Stimulated activated CD4-positive, alpha-beta T cell treated with anti-CD3 and anti-CD28 coated beads, Interleukin-4, amount 100 ng/mL, for 24 hours (primary cell): Measurements from ENCODE around the gene ZRANB3.
"Not testable (repeated sequence)": the region's sequence is repeated elsewhere in the genome, so short reads cannot be mapped to it uniquely, and the experiment has no call there.

Experiments
- DNase-seq: peaks from one replicate; pipeline ENCODE4 v3.0.0-alpha.2; 2020

The ZRANB3 gene

DNA sequence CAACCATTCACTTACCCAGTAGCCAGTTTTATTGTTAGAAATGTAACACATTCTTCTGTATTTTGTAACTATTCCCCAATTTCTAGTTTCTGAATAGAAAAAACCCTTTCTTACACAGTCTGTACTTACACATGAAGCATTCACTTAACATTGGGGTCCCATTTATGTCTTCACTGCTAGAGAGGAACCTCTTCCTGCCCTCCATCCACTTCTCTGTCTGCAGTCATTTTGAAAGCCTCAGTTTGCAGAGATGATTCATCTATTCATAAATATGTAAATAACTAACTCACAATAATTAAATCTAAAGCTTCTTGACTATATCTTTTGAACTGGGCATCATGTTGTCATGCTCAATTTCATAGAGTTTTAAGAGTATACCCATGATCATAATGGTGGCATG is 55.9 kb downstream of the ZRANB3 start:
- no peak for DNase-seq

DNA sequence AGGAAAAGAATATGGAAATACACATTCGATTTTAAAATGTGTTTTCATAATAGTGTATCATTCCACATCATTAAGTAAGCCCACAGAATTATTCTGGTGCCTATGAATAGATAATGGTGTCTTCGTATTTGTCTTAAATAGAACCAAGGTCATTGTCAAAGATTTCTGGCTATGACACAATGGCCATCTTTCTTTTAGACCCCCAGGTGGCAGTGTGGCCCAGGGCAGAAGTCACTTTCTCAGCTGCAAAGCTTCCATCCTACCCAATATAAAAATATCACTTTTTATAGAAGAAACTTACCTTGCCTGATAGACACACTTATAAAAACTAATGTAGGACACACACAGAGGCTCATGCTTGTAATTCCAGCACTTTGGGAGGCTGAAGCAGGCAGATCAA is 57.5 kb downstream of the ZRANB3 start:
- no peak for DNase-seq

DNA sequence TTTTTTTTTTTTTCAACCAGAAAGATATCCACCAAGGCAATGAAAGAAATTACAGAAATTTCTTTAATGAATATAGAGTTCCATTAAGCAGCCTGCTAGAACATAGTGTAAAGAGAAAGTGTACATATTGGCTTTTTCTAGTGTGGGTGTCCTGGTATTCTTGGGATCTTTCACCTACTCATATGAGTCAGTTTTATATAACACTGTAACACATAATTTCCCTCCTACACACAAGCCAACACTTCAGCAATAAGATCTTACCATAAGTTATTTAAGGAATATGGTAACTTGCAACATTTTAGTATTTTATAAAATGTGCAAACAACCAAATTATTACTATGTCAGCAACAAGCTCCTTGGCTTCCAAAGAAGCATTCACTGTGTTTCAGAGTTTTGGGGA is 59.9 kb downstream of the ZRANB3 start:
- DNase-seq, result no peak

DNA sequence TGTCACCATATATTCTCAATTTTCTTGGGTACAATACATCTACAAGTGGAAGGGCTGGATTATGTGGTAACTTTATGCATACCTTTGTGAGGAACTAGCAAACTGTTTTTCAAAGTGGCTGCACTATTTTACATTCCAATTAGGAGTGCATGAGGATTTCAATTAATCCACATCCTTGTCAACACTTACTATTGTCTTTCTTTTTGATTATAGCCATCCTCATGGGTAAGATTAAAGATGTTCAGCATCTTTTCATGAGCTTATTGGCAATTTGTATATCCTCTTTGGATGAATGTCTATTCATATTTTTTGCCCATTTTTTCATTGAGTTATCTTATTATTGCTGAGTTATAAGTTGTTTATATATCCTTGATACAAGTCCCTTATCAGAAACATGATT is 73.7 kb downstream of the ZRANB3 start:
- DNase-seq, result no peak

DNA sequence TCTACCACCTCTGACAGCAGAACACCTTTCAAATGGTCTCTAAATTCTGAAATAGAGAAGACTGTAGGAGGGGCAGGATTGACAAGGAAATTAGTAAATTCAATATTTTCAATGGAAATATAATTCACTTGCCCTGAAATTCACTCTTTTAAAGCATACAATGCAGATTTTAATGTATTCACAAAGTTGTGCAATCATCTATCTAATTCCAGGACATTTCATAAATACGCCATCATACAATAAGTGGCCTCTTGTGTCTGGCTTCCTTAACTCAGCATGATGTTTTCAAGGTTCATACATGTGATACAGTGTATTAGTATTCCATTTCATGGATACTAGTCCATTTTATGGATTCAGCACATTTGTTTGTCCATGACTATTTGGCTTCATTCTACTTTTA is 74.2 kb downstream of the ZRANB3 start:
- no peak for DNase-seq

DNA sequence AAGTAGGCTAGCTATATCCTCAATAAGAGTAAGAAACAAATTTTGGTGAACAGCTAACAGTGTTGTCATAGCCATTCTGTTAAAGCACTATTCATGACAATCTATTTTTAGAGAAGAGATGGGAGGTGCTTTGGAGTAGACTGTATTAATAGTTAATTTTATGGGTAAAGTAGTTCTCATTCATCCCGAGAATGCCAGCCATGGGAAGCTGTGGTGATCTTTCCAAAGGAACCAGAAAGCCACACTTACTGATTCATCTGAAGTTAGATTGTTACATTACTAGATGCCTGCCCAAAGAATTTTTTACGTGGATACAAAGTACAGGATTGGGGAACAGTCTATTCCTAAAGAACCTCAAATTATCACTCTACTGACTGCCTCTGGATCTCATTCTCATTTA is 74.6 kb downstream of the ZRANB3 start:
- DNase-seq, result no peak

DNA sequence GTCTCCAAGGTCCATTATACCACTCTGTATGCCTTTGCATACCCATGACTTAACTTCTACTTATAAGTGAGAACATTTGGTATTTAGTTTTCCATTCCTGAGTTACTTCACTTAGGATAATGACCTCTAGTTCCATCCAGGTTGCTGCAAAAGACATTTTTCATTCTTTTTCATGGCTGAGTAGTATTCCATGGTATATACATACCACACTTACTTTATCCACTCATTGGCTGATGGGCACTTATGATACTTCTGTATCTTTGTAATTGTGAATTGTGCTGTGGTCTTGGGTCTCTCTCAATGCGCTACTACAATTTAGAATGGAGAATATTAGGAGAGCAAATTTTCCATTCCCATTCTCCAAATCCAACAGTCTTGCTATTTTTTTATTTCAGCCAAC is 76.4 kb downstream of the ZRANB3 start:
- DNase-seq, result no peak

DNA sequence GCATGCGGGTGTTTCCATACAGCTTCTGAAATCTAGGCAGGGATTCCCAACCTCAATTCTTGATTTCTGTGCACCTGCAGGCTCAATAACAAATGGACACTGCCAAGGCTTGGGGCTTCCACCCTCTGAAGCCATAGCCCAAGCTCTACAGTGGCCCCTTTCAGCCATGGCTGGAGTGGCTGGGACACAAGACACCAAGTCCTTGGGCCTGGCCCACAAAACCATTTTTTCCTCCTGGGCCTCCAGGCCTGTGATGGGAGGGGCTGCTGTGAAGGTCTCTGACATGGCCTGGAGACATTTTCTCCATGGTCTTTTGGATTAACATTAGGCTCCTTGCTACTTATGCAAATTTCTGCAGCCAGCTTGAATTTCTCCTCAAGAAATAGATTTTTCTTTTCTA is 78.0 kb downstream of the ZRANB3 start:
- DNase-seq, result not testable (repeated sequence)

DNA sequence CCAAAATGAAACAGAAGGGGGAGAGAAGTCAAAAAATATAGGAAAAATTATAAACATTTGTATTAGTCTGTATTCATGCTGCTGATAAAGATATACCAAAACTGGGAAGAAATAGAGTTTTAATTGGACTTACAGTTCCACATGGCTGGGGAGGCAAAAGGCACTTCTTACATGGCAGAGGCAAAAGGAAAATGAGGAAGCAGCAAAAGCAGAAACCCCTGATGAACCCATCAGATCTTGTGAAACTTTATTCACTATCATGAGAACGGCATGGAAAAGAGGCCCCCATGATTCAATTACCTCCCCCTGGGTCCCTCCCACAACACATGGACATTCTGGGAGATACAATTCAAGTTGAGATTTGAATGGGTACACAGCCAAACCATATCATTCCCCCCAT is 79.1 kb downstream of the ZRANB3 start:
- no peak for DNase-seq

DNA sequence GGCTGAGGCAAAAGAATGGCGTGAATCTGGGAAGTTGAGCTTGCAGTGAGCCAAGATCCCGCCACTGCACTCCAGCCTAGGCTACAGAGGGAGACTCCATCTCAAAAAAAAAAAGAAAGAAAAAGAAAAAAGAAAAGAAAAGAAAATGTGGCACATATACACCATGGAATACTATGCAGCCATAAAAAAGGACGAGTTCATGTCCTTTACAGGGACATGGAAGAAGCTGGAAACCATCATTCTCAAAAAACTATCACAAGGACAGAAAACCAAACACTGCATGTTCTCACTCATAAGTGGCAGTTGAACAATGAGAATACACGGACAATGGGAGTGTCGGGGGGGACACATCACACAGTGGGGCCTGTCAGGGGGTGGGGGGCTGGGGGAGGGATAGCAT is 88.0 kb downstream of the ZRANB3 start:
- DNase-seq, result not testable (repeated sequence)

DNA sequence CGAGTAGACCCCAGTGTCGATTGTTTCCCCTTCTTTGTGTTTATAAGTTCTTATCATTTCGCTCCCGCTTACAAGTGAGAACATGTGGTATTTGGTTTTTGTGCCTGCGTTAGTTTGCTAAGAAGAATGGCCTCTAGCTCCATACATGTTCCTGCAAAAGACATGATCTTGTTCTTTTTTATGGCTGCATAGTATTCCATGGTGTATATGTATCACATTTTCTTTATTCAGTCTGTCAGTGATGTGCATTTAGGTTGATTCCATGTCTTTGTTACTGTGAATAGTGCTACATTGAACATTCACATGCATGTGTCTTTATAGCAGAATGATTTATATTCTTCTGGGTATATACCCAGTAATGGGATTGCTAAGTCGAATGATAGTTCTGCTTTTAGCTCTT is 95.9 kb downstream of the ZRANB3 start:
- not testable (repeated sequence) for DNase-seq

DNA sequence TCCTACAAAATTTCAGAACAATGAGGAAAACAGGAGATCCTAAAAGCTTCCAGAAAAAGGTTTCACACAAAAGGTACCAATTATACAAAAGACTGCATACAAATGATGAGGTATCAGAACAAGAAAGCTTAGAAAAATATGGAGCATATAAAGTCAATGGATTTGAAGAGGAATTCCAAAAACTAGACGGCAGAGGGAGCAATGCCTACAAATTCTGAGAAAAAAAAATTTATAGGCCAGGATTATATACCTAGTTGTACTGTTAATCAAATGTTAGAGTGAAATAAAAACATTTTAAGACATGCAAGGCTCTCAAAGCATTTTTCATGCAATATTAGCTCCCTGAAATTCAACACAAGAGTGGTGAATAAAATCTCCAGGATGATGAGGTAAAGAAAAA is 106.2 kb downstream of the ZRANB3 start:
- DNase-seq, result no peak

DNA sequence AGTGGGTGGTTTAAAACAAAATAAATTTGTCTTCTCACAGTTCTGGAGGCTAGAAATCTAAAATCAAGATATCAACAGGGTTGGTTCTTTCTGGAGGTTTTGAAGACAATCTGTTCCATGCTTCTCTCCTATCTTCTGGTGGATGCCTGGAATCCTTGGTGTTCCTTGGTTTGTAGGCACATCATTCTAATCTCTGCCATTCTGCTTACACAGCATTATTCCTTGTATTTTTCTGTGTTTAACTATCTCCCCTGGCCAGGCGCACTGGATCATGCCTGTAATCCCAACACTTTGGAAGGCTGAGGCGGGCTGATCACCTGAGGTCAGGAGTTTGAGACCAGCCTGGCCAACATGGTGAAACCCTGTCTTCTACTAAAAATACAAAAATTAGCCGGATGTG is 108.1 kb downstream of the ZRANB3 start:
- DNase-seq, result no peak

DNA sequence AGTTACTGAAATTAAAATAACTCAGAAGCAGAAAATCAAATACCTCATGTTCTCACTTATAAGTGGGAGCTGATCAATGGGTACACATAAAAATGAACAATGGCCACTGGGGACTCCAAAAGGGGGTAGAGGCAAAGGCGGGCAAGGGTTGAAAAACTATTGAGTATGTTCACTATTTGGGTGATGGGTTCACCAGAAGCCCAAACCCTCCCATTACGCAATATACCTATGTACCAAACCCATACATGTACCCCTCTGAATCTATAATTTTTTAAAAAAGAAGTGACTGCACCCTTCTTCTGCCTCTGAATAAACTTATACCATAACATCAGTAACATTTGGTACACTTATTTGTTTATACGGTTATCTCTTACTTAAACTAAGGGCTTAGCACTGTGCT is 119.4 kb downstream of the ZRANB3 start:
- no peak for DNase-seq

DNA sequence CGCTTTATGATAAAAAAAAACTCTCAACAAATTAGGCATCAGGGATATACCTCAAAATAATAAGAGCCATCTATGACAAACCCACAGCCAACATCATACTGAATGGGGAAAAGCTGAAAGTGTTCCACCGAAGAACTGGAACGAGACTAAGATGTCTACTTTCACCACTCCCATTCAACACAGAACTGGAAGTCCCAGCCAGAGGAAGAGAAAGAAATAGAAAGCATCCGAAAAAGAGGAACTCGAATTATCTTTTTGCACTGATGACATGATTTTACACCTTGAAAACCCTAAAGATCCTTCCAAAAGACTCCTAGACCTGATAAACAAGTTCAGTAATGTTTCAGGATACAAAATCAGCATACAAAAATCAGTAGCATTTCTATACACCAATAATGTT is 121.6 kb downstream of the ZRANB3 start:
- DNase-seq, result no peak

DNA sequence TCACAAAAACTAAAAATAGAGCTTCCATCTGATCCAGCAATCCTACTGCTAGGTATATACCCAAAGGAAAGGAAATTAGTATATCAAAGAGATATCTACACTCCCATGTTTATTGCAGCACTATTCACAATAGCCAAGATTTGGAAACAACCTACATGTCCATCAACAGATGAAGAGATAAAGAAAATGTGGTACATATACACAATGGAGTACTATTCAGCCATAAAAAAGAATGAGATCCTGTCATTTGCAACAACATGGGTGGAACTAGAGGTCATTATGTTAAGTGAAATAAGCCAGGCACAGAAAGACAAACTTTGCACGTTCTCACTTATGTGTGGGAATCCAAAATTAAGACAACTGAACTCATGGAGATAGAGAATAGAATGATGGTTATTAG is 134.8 kb downstream of the ZRANB3 start:
- not testable (repeated sequence) for DNase-seq

DNA sequence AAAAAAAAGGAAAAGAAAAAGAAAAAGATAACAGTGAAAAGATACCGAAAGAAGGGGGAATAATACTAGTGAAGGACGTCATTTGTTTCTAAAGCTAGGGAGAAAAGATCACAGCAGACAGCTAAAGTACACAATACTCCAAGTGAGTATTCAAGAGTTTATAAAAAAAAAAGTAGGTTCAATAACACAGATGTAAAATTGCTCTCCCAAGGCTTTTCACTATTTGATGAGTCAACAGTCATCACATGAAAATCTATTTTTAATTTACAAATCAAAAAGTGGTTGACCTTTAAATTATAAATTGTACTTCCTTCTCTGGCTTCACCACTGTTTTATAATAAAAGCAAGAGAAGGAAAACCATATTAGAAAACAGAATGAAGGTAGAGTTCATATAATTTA is 144.0 kb downstream of the ZRANB3 start:
- no peak for DNase-seq

DNA sequence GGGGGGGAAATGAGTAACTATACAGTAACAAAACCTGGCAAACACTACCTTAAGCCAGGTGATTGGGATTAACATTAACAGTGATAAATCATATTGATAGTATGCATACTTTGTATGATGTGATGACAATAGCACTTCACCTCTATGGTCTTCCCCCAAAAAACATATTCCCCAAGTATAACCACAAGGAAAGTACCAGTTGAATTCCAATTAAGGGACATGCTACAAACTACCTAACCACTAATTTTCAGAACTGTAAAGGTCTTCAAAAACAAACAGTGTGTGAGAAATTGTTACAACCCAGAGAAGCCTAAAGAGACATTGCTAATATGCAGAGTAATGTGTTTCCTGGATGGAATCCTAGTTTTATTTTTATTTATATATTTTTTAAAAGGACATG is 152.4 kb downstream of the ZRANB3 start:
- DNase-seq, result no peak

DNA sequence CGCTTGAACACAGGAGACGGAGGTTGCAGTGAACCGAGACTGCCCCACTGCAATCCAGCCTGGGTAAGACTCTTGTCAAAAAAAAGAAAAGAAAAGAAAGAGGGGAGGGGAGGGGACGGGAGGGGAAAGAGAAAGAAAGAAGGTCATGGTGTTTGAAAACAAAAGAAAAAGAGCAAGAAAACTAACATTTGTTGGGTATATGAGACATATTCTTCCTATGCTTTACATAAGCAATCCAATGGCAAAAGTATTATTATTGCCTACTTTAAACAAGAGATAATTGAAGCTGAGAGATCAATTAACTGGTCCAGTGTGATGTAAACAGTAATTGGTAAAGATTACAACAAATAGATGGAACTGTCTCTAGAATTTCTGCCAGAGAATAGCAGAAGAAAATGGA is 157.3 kb downstream of the ZRANB3 start:
- DNase-seq, result no peak

DNA sequence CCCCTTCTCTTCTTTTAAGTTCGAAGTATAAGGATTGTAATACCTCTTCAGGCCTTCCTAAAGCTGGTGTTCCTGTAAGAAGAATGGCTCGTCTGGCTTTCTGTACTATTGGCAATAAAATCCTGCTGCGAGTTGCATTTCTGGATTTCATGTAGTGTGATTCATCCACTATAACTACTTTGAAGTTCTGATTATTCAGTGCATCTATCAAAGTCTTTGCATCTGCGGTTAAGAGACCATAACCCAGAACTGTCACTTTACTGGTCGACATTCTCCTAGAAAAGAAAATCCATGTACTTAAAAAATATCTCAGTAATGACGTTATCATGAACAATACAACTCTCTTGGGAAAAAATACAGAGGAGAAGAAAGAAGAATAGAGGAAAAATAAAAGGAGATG is 181.1 kb downstream of the ZRANB3 start:
- DNase-seq, result no peak

DNA sequence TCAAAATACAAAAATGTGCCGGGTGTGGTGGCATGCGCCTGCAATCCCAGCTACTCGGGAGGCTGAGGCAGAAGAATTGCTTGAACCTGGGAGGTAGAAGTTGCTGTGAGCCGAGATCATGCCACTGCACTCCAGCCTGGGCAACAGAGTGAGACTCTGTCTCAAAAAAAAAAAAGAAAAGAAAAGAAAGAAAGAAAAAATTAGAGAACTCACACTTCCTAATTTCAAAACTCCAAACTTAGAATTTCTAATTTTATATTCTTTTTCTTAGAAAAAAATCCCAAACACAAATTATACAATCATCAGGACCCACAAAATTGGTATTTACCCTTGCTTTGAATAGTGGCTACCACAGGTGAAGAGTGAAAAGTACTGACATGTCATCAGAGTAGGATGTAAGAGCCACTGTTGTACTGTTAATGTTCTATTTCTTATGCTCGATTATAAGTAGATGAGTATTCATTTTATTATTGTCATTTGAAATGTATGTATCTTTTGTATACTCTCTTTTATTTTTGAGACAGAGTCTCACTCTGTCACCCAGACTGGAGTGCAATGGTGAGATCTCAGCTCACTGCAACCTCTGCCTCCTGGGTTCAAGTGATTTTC is 182.8 kb downstream of the ZRANB3 start:
- DNase-seq, result not testable (repeated sequence)

DNA sequence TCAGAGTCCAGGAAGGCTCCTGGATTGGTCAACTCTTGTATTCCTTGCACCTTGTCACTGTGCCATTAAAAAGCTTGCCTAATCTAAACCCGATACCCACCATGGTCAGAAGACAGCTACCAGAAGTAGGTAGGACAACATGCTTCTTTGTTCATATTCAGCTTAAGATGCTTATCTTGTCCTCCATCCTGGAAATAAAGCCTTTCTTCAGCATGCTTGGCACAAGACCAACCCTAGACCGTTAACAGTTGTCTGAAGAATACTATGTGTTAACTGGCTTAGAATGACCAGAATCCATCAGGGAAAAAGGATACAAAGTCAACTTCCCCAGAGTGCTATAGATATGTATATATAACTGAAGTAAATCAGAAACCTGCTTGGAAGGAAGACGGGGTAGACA is 193.9 kb downstream of the ZRANB3 start:
- no peak for DNase-seq

DNA sequence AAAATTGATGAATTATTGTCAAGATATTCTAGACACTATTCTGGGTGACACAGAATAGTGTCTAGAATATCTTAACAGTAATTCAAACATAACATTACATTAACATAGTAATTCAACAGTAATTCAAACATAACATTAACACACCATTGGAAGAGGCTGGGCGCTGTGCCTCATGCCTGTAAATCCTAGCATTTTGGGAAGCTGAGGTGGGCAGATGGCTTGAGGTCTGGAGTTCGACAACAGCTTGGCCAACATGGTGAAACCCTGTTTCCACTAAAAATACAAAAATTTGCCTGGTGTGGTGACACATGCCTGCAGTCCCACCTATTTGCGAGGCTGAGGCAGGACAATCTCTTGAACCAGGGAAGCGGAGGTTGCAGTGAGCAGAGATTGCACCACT is 195.8 kb downstream of the ZRANB3 start:
- no peak for DNase-seq

DNA sequence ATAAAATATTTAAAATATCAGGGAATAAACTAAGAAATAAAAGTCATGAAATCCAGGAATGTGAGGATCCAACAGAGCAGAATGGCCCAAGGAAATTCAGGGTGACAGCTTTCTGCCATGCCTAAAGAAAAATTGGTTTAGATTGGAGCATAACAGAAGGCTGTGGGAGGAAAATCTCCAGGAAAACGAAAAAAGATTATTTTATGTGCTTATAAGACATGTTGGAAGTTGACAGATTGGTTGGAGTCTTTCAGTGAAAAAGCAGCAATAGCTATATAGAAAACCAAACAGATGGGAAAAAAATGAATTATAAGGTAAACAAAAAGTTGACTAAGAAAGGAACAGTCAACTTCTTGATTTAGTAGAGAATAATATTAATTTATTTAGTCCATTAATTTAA is 203.9 kb downstream of the ZRANB3 start:
- DNase-seq, result no peak

DNA sequence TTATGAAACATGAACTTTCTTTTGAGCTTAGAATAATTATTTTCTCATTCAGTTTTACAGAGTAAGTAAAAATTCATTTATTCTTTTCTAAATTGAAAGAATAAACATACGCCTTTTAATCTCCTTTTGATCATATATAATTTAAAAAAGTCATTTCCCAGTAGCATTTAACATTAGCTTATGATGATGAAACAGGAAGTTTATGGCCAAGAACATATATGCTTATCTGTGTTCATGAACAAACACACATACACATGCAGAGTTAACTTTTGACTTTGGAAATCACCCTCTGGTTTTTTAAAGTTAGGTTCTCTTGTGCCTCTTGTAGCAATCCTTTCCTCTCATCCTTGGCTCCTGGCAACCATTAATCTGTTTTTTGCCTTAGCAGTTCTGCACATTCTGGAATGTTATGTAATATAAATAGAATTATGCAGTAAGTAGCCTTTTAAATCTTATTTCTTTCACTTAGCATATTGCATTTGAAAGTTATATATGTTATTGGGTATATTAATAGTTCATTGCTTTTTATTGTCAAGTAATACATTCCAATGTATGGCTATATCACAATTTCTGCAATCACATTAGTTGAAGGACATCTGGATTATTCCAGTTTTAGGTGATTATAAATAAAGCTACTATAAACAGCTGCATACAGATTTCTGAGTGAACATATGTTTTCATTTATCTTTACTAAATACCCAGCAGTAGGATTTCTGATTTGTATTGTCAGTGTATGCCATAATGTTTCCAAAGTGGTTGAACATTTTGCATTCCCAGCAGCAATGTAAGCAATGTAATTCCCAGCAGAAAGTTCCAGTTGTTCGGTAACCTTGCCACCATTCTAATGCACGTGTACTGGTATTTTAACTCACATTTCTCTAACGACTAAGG is 210.3 kb downstream of the ZRANB3 start:
- no peak for DNase-seq
